Spleen (tissue), 11 donors: ENCODE data around the gene STK11IP. TPM values are rescaled to one million over a fixed set of nuclear protein-coding genes. Genes with fewer than 3 reads are reported as not detected.
"Not testable (repeated sequence)": the region's sequence is repeated elsewhere in the genome, so short reads cannot be mapped to it uniquely, and the experiment has no call there.

Experiments used
- DNase-seq: peaks from one replicate; pipeline ENCODE4 v3.0.0-alpha.2; 2020
- H3K27ac ChIP-seq, 8 donors: fragments of 200-600 bp; sonication (generic) in 7 of 8; 1 replicate in 4 of 8; 2 replicates in 4 of 8; pipeline versions ENCODE4 v1.5.0 to v1.8.0; 2016 to 2021; ENCODE audit warnings: inconsistent platforms in 4 of 8, mild to moderate bottlenecking in 4 of 8, moderate library complexity in 1 of 8
- H3K27me3 ChIP-seq, 7 donors: fragments of 200-600 bp; sonication (generic) in 6 of 7; replicated peaks in 1 of 7; 1 replicate in 4 of 7; 2 replicates in 3 of 7; pipeline versions ENCODE4 v1.5.0 to v1.8.0; 2016 to 2021; ENCODE audit warnings: inconsistent platforms in 3 of 7, mild to moderate bottlenecking in 1 of 7
- H3K36me3 ChIP-seq, 6 donors: fragments of 200-600 bp; sonication (generic) in 5 of 6; 1 replicate in 4 of 6; 2 replicates in 2 of 6; pipeline versions ENCODE4 v1.5.0 to v1.8.0; 2016 to 2021; ENCODE audit warnings: inconsistent platforms in 2 of 6
- H3K4me1 ChIP-seq, 6 donors: fragments of 200-600 bp; sonication (generic) in 5 of 6; 1 replicate in 3 of 6; 2 replicates in 3 of 6; pipeline versions ENCODE4 v1.5.0 to v1.8.0; 2016 to 2021; ENCODE audit warnings: inconsistent platforms in 3 of 6
- H3K4me3 ChIP-seq, 8 donors: fragments of 200-600 bp; sonication (generic) in 7 of 8; 1 replicate in 4 of 8; 2 replicates in 4 of 8; pipeline versions ENCODE4 v1.5.0 to v1.8.0; 2016 to 2021; ENCODE audit warnings: inconsistent platforms in 4 of 8, mild to moderate bottlenecking in 4 of 8, moderate library complexity in 2 of 8
- H3K9me3 ChIP-seq, 8 donors: fragments of 200-600 bp; sonication (generic) in 7 of 8; 1 replicate in 4 of 8; 2 replicates in 4 of 8; pipeline versions ENCODE4 v1.5.0 to v1.8.0; 2016 to 2021; ENCODE audit warnings: inconsistent platforms in 4 of 8
- CTCF ChIP-seq, 11 experiments: fragments of 200-600 bp in 7 of 11; fragments of 450-650 bp in 4 of 11; sonication (generic) in 4 of 11; IDR thresholded peaks in 8 of 11; conservative IDR thresholded peaks in 3 of 11; 1 replicate in 7 of 11; 2 replicates in 4 of 11; pipeline versions ENCODE4 v1.4.0 to v1.8.0; 2016 to 2021; ENCODE audit warnings: antibody characterized with exemption in 11 of 11, inconsistent platforms in 4 of 11, mild to moderate bottlenecking in 1 of 11
- POLR2A ChIP-seq, 3 donors: fragments of 450-650 bp; IDR thresholded peaks; one replicate each; pipeline ENCODE4 v1.5.1; 2017; ENCODE audit warnings: antibody characterized with exemption in 3 of 3, mild to moderate bottlenecking in 1 of 3
- POLR2AphosphoS5 ChIP-seq, 3 donors: sonication (generic); formaldehyde crosslinking; IDR thresholded peaks; one replicate each; pipeline ENCODE4 v1.5.1; 2017; ENCODE audit warnings: antibody characterized with exemption in 3 of 3
- WGBS, 5 donors: extraction: QIAGEN DNeasy Blood & Tissue Kit in 3 of 5; methylation state at CpG; one replicate each; pipeline versions ENCODE4 v1.1.5 to v1.1.7; 2013 to 2018; 5-methylcytosine and 5-hydroxymethylcytosine counted together
- intact Hi-C: fragments of 100-400 bp; cut with DNase I; formaldehyde crosslinking; loops from one replicate; pipeline ENCODE4 v1.15.0; 2023; ENCODE audit warnings: low total_unique reads
- polyA plus RNA-seq, 3 donors: library from polyadenylated mRNA; stranded (reverse); fragments of 200-250 nt; gene quantifications; one replicate each; pipeline ENCODE4 v1.2.1, GENCODE V29; 2013
- total RNA-seq, 7 donors: library from RNA; depleted of rRNA in 3 of 7; stranded (reverse); fragments of >200 nt in 3 of 7; fragmentation: NEBNext Ultra II Directional in 4 of 7; extraction: Animal tissue kit (Norgen Biotek cat#: 25700) in 4 of 7; gene quantifications; one replicate each; pipeline versions ENCODE4 v1.1.0 to v1.2.1, GENCODE V29; 2016 to 2021
- donor health status: healthy with polysubstance abuse.
- donor health status: DM: no; HTN: no; CAD: no; lungs with moderate emphysema.
- donor health status: DM: no; HTN: no; CAD: no.
- donor health status: Bipolar disorder and iron deficiency.
- donor health status: healthy.
- donor health status: DM: no; HTN: no; CAD: no.
- donor health status: DM: yes; HTN: yes; CAD: no.

Gene STK11IP
- total and polyA plus RNA-seq, 10 donors, result 15.8 to 57.0 (median 36.5) TPM

GRCh38 chr2:219648176-219648575, 50.5 kb downstream of the STK11IP start:
- peaks cover 0 to 9% (median under 1%) of the 10 kb centered on the region in 6 donors for H3K4me1 ChIP-seq
- TF ChIP-seq POLR2AphosphoS5 (IDR thresholded peaks at IDR 0.05), result no peak
- TF ChIP-seq POLR2A (IDR thresholded peaks at IDR 0.05), result no peak
- no peak for TF ChIP-seq CTCF (IDR thresholded peaks at IDR 0.05 in 8 of 11, conservative IDR thresholded peaks at IDR 0.05 in 3 of 11)
- intact Hi-C loops, result no loop called here
- H3K4me3 ChIP-seq, result no peak overlapping the region
- peaks cover 0 to 14% (median 0%) of the 10 kb centered on the region in 8 donors for H3K9me3 ChIP-seq
- no peaks in the 10 kb centered on the region for H3K36me3 ChIP-seq
- WGBS, 5 donors, result 83 to 90% (median 85%) methylated on average over 2 of the region's 2 CpGs
- no peak overlapping the region for H3K27ac ChIP-seq
- peaks cover 0 to 71% (median 13%) of the 10 kb centered on the region in 7 donors for H3K27me3 ChIP-seq
- DNase-seq, result no peak

GRCh38 chr2:219648963-219649362, 51.3 kb downstream of the STK11IP start:
- peaks cover 0 to 6% (median 0%) of the 10 kb centered on the region in 6 donors for H3K4me1 ChIP-seq
- H3K27ac ChIP-seq, result no peak overlapping the region
- no peak overlapping the region for H3K4me3 ChIP-seq
- no peak for DNase-seq
- H3K36me3 ChIP-seq, result no peaks in the 10 kb centered on the region
- peaks cover 0 to 75% (median 13%) of the 10 kb centered on the region in 7 donors for H3K27me3 ChIP-seq
- WGBS, 5 donors, result 66 to 80% (median 77%) methylated on average over 4 of the region's 4 CpGs
- peaks cover 0 to 14% (median 0%) of the 10 kb centered on the region in 8 donors for H3K9me3 ChIP-seq
- no peak for TF ChIP-seq POLR2AphosphoS5 (IDR thresholded peaks at IDR 0.05)
- intact Hi-C loops, result no loop called here

- intact Hi-C loops, result no loop called here
- Histone ChIP-seq H3K27ac (no peak overlapping the region), H3K9me3 (peaks cover 0 to 14% (median 0%) of the 10 kb centered on the region in 8 donors), H3K36me3 (no peaks in the 10 kb centered on the region), H3K4me3 (no peak overlapping the region), H3K4me1 (no peaks in the 10 kb centered on the region), H3K27me3 (peaks cover 0 to 75% (median 14%) of the 10 kb centered on the region in 7 donors)
- no peak for TF ChIP-seq POLR2AphosphoS5 (IDR thresholded peaks at IDR 0.05)
- no peak for TF ChIP-seq CTCF (IDR thresholded peaks at IDR 0.05 in 8 of 11, conservative IDR thresholded peaks at IDR 0.05 in 3 of 11)
- TF ChIP-seq POLR2A (IDR thresholded peaks at IDR 0.05), result no peak
- DNase-seq, result no peak
- WGBS, 5 donors, result 66 to 86% (median 69%) methylated on average over 7 to 8 of the region's 8 CpGs
Observed at GRCh38 chr2:219650426-219651248, 53.0 kb downstream of the STK11IP start.

- H3K27ac ChIP-seq, intact Hi-C loops, DNase-seq: not testable (repeated sequence)
Observed at GRCh38 chr2:219651656-219652055, 54.0 kb downstream of the STK11IP start.

GRCh38 chr2:219656526-219656925, 58.9 kb downstream of the STK11IP start:
- 90 to 97% (median 95%) methylated on average over 1 of the region's 1 CpG for WGBS, 5 donors
- Histone ChIP-seq H3K4me3 (no peak overlapping the region), H3K36me3 (no peaks in the 10 kb centered on the region), H3K9me3 (peaks cover 0 to 28% (median 13%) of the 10 kb centered on the region in 8 donors), H3K4me1 (no peaks in the 10 kb centered on the region), H3K27ac (no peak overlapping the region), H3K27me3 (peaks cover 0 to 62% (median 13%) of the 10 kb centered on the region in 7 donors)
- intact Hi-C loops, result no loop called here
- DNase-seq, result no peak
- TF ChIP-seq POLR2AphosphoS5 (IDR thresholded peaks at IDR 0.05), result no peak
- no peak for TF ChIP-seq CTCF (IDR thresholded peaks at IDR 0.05 in 8 of 11, conservative IDR thresholded peaks at IDR 0.05 in 3 of 11)
- no peak for TF ChIP-seq POLR2A (IDR thresholded peaks at IDR 0.05)

More at GRCh38 chr2:219651656-219652055, 54.0 kb downstream of the STK11IP start:
- not testable (repeated sequence) for H3K36me3 ChIP-seq, H3K4me1 ChIP-seq, H3K4me3 ChIP-seq
- 78 to 80% (median 80%) methylated on average over 6 of the region's 6 CpGs for whole genome bisulfite sequencing, 5 donors
- Histone ChIP-seq H3K27me3 (peaks cover 0 to 80% (median 17%) of the 10 kb centered on the region in 7 donors), H3K9me3 (peaks cover 0 to 14% (median 0%) of the 10 kb centered on the region in 8 donors)
